ENCODE data around the gene CCDC33.

Gene CCDC33

DNA sequence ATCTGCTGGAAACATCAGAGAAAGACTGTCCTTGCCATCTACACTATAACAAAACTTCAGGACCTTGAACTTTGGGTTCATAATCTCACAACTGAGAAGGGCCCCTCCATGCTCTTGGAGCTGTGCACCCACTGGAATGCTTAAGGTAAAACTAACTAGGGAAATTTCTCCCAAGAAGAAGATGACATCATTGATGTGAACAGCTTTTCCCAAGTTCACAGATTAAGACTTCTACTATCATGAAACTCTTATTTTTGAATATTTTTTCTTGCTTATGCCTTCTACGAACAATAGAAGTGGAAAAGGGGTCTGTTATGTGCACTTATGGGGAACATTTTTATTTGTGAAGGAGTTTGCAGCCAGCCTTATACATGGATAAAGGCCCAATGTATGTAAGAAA is 126.4 kb downstream of the CCDC33 start:
- no peak for DNase-seq (ENCODE audit: low spot score)

DNA sequence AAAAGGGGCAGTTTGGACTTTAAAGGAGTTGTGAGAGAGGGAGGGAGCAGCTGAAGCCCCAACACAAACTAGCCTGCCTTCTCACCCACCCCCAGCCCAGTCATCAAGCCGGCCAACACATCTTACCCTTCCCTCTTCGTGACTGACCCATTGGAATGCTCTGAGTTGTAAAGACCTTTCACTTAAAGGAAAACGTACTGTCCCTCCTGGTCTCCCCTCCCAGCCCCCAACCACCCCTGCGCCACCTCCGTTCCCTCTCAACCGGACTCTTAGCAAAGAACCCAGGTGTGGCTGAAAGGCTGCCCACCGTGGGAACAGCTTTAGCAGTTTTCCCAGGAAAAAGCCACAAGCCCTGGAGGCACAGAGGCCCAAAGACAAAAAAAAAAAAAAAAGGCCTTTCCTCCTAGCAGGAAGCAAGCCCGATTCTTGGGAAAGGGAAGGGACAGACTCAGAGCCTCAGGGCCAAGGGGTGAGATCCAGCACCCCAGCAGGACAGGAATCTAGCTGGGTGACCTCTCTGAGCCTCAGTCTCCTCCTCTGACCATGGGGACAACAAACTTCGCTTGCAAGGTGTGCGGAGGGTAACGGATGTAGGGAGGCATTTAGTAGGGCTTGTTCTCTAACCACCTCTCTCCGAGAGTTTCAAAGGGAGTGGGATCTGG is 128.9 kb downstream of the CCDC33 start:
- no peak for DNase-seq (ENCODE audit: low spot score)

DNA sequence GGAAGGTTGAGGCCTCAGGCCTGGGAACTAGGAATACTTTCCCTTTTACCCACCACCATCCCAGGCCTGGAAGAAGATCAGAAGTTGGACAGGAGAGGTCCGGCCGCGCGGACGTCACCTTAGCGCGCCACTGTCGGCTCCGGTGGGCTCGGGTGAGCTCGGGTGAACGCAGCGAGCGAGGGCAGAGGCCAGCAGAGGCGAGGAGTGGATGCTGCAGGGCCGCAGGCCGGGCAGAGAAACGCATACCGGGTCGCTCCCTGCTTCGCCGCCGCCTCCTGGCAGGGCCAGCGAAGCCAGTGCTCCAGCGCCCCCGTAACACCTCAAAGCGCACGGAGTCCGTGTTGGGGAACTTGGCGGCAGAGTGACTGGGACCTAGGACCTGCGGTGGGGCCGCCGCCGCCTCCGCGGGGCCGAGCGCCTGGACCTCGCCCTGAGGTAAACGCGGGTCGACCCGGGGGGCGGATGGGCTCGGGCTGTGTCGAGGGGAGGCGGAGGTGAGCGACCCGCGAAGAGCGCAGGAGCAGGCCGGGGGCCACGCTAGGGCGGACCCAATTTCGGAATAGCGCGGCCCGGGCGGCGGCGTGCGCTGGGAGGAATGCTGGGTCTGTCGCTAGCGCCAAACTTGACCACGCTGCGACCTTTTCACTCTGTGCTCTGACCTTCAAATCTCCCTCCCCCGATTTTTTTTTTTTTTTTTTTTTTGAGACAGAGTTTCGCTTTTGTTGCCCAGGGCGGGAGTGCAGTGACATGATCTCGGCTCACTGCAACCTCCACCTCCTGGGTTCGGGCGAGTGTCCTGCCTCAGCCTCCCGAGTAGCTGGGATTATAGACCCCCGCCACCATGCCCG is 129.7 kb downstream of the CCDC33 start:
- DNase-seq (ENCODE audit: low spot score): no peak

DNA sequence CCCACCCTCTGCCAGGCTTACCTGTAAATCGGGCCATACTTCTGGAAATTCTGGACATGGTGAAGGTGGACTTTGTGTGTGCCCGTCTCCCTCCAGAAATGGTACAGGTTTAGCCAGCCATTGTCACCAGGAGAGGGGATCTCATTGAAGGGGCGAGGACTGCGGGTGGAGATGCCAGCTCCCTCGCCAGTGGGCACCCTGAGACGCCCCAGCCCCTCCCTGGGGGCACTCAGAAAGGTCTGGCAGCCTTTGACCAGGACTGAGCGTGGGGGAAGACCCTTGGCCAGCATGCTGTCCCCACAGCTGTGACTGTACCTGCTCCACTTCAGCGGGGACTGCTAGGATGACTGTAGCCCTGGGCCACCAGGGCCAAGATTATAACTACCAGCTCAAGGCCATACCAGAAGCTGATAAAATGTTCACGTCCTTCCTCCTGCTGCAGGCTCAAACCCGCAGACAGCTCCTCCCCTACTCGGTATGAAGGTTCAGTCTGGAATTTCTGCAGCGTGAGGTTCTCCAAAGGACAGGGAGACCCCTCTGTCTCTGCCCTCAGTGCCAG is 131.2 kb downstream of the CCDC33 start, which contains the start of gene CYP11A1:
TSS of gene CYP11A1 (minus strand) at position 351 of the 559 bp plus-strand sequence. CDS start at position 290, 61 bp downstream.
- DNase-seq (ENCODE audit: low spot score): no peak

DNA sequence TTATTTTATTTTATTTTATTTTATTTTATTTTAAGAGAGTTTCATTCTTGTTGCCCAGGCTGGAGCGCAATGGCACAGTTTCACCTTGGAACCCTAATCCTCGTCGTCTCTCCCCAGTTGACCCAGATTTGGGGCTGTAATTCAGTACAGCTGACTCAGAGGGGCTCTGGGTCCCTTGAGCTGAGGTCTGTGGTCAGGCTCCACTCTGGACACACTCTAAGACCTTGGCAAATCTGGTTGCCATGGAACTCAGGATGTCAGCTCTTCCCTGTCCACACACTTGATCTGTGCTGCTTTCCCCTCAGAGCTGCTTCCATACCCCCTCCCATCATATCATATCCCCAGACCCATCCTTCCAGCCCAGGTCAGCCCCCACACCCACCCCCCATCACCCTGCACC is 132.0 kb downstream of the CCDC33 start:
- DNase-seq (ENCODE audit: low spot score): no peak

DNA sequence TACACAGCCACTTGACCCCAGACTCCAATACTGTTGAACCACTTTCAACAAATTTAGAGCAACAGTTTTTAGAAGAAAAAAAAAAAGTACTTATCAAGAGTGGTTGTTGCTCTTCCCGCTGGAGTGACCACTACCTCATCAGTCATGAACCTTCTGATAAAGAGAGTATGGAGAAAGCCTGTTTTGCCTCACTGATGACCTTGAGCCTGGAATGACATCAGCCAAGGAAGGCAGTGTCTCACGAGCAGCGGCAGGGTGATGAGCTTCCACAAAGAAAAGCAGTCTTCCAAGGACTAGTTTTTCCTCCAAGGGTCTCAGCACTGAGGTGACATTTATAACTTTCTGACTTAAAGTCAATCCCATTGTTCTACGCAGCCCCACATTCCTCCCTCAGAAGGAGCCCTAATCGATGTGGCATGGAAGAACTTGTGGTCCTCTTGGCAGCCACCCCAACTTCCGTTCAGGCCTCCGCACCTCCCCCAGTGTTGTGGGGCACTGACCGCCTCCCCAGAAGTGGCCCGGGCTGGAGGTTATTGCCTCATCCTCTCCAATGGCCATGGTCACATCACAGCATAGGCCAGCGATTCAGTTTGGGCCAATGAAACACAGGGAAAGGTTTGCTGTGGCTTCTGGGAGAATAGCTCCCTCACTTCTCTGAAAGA is 133.1 kb downstream of the CCDC33 start:
- no peak for DNase-seq (ENCODE audit: low spot score)

DNA sequence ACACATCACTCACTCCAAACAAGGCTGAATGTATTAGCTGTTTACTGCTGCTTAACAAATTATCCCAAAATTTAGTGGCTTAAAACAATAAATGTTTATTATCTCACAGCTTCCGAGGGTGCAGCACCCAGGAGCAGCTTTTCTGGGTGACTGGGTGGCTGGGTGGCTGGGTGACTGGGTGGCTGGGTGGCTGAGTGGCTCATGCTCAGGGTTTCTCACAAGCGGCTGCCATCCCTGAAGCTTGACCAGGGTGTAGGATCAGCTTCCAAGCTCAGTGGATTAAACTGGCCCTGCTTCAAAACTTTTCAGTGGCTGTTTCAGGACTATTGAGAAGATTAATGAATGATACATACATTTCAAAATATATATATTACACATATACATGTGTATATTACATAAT is 133.6 kb downstream of the CCDC33 start:
- no peak for DNase-seq (ENCODE audit: low spot score)

DNA sequence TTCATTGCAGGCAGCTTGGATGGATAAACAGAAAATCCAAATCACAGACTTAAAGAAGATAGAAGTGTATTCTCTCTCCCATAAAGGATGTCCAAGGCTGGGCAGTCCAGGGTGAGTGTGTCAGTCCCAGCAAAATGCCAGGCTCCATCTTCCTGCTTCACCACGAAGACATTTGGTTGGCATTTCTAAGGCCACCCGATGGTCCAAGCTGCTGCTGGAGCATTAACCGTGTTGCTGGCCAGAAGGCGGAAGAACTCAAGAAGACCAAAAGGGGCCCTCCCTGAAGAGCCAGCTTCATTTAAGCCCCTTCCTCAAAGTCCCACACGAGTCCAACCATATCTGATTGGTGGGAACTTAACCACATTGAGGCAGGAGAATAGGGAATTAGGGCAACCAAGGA is 134.3 kb downstream of the CCDC33 start:
- DNase-seq (ENCODE audit: low spot score): no peak

DNA sequence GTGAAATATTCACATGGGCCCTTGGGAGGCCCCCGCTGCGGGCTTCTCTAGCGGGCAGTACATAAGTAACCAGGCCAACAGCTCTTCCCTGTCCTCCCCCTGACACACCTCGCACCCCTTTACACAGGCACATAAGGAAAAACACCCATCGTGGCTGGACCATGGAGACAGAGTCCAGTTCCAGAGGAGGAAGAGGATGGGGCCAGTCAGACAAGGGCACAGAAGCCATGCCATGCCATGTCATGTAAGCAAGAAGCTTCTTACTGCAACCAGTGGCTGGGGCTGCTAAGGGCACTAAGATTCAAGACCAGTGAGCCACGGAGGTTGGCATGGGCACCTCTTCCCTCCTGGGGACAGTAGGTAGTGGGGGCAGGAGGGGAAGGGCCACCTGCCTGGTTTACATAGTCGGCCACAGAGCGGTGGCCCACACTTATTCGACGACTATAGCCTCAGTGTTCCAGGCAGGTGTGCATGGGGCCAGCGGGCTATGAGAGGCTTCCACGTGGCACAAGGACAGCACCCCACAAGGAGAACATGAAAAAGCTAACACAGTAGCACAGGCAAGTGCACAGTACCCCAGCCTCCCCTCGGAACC is 137.0 kb downstream of the CCDC33 start:
- no peak for DNase-seq (ENCODE audit: low spot score)

DNA sequence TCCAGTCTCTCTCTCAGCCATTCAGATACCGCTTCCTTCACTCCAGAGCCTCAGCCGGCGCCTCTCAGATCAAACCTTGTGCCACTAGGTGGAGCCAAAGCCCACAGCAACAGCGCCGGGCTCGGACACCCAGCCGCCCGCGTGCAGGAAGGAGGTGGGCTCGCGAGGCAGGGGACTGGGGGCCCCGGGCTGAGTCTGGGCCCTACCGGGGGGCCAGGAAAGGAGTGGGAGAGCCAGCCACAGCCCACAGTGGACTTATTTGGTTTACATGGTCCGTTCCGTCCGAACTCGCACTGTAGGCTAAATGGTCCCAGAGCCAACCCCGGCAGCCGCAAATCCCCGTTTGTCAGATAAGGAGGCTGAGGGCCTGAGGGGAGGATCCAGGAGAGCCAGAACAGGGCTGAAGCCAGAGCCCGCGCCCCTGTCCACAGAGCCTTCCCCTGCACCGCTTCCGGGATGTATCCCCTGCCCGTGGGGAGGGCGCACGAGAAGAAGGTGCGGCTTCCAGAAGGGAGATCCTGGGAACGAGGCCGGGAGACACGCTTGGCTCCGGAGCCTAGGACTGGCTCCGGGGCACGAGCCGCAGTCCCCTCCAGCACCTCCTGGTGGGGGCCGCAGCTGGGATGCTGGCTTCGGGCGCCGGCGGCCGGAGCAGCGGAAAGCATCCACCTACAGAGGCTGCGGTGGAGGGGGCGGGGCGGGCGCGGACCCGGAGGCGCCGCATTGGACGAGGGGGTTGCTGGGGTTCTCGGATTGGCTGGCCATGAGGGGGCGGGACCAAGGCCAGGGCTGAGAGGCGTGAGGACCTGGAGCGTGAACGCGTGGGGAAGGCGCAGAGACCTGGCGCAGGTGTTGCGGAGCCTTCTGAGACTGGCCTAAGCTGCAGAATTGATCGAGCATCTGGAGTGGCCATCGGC is 137.9 kb downstream of the CCDC33 start:
- peak; percentile 94 for DNase-seq (ENCODE audit: low spot score)

DNA sequence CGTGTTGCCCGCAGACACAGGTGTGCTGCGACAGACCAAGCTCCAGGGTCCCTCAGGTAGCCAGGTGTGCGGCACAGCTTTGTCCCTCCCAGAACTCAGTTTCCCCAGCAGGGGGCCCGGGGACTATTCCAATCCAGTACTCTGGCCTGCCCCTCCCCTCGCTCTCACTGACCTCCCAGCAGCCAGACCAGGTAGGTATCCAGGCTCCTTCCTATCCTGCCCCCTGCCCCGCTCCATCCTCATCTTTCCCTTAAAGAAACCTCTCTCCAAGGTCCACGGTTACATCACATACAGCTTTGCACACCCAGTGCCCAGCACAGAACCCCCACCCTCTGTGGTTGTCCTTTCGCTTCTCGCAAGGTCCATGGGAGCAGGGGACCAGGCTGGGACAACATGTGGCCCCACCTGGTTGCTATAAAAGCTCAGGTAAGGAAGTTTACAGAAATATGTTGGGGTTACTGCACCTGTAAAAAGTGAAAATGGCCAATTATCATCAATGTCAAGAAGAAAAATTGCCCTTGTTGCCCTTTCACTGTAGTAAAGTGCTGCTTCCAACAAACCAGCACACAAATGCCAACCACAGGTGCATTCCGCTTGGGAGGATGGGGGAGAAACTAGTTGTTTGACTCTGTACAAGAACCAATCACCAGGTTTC is 138.6 kb downstream of the CCDC33 start:
- no peak for DNase-seq (ENCODE audit: low spot score)

DNA sequence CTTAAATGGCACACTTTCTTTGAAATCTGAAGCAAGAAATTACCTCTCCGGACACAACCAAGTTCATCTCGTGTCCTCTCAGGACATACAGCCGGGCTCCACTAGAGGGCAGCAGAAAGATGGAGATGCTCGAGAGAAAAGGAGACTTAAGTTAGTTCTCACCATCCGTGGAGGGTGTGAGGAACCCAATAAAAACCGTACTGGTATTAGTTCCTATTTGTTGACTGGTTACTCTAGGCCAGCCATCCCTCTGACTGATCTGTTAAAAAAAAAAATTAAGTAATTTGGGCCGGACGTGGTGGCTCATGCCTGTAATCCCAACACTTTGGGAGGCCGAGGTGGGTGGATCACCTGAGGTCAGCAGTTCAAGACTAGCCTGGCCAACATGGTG is 139.2 kb downstream of the CCDC33 start:
- peak; percentile 93 for DNase-seq (ENCODE audit: low spot score)

DNA sequence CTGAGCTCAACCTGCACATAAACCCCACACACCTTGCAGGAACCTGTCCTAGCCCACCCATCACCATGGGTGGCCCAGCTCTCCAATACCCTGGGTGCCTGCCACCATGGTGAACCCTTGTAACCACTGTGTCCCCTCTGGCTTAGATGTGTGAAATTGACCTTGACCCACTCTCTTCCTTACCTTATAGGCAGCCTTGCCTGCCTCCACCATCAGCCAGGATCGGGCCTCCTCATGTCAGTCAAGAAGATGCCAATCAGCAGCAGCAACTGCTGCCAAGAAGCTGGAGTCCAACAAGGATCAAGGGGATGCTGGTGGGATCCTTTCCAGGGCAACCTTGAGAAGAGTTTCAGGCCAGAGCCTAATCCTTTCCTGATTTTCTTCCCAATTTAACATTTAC is 140.1 kb downstream of the CCDC33 start:
- no peak for DNase-seq (ENCODE audit: low spot score)

DNA sequence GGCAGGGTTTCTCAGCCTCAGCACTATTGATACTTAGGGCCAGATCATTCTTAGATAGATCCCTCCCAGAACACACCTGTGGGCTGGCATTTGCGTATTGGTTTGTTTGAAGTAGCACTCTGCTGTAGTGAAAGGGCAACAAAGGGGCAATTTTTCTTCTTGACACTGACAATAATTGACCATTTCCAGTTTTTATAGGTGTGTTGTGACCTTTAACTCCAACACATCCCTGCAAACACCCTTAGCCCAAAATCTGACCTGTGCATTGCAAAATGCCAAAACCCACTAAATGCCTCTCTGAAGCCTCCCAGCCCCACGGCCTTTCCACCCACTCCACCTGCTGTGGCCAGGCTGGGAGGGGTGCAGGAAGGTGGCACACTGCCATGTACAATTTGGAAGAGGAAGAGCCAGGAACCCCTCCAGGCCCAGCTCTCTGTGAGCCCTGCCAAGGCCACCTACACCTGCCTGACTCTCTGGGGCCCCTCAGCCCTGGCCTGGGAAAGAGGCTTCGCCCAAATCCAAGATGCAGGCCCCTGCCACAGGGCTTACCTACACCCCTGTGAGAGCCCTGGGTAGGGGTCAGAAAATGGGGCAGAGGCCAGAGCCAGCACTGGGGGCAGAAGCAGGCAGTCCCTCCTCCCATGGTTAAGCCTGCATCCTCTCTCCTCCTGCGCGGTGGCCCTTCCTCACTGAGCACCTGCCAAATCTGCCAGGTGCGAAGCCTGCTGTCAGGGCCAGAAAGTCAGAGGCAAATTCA is 140.9 kb downstream of the CCDC33 start:
- no peak for DNase-seq (ENCODE audit: low spot score)

DNA sequence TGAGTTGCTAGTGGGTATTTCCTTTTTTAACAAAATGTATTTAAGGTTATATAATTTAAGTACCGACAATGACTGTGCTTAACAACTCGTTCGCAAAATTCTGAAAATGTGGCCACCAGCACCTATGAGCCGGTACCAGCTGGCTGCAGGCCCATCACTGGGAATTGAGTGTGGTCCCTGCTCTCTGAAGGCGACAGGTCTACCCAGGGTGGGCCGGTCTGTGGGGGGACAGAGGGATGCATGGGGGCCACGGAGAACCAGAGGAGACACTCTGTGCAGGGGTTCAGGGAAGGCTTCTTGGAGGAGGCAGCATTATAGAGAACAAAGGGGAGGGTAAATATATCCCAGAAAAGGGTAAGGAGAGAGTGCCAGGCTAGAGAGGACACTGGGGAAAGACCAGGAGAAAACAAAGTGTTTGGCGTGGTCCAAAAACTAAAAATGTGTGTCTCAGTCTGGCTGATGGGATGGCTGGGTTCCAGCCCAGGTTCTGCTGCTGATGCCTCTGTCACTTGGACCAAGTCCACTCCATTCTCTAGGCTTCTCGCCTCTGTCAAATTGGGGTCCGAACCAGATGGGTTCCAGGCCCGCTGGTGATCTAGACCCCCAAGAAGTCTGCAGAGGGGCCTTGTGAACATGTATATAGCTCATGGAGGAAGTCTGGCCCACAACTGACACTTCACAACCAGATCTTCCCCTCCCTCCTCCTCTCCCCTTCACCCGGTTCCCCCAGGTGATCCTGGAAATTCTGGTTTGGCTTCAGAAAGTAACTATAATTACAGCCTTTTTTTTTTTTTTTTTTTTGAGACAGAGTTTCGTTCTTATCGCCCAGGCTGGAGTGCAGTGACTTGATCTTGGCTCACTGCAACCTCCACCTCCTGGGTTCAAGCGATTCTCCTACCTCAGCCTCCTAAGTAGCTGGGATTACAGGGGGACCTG is 142.0 kb downstream of the CCDC33 start:
- DNase-seq (ENCODE audit: low spot score): no peak

DNA sequence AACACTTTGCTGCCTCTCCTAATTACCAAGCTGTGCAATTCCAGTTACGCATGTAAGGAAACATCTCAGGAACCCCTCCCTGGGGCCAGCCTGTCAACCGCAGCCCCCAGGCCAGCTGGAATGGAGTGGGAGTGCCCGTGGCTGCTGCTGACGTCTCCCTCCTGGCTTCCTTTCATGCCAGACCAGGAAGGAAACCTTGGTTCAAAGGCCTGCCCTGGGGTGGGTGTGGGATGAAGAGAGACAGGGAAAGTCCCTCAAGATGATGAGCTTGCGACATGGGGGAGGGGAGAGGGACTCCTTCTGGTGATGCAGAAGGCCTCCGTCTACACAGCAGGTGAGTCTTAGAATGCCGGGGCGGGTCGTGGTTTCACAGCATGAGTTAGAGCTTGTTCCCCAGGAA is 142.7 kb downstream of the CCDC33 start:
- no peak for DNase-seq (ENCODE audit: low spot score)

DNA sequence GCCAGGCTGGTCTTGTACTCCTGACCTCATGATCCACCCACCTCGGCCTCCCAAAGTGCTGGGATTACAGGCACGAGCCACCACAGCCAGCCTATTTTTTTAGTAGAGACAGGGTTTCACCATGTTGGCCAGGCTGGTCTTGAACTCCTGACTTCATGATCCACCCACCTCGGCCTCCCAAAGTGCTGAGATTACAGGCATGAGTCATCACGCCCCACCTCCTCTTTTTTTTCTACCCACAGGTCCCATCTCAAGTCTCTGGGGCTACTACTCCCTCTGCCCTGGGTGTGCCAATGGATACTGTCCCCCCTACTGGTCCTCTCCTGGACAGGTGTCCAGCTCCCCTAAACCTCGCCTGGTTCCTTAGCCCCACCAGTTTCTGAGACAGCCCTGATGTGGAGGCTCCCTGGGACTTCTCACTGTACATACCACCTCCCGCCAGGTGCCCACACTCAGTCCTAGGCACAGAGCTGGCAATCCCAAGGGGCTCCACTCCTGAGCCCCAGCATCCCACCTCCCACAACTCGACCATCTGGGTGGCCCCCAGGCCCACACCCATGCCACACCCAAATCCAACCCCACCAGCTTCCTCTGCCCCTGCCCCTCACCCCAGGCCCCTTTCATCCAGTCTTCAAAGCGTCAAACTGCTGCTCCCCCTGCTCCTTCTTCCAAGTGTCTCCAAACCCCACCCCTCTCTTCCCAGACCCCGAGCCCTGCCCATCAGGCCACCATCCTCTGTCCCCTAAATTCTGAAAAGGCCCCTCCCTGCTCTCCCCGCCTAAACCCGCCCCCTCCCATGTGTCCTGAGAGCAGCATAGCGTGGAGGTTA is 144.4 kb downstream of the CCDC33 start:
- no peak for DNase-seq (ENCODE audit: low spot score)

DNA sequence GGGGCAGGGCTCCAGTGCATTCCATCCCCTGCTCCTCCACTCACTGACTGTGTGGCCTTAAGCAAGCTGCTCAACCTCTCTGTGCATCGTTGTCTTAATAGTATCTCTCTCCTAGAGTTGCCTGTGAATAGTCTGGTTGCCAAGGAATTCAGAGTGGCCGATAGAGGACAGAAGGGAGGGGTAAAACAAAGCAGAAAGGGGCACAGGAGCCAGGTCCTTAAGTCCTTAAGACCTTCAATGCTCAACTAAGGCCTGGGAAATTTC is 145.0 kb downstream of the CCDC33 start:
- no peak for DNase-seq (ENCODE audit: low spot score)

All from NAMALWA (cell line).